Body of pancreas (tissue), 4 donors: ENCODE results near the gene ABL2.

ENCODE experiments used
- CTCF ChIP-seq, 7 experiments: fragments of 450-650 bp in 4 of 7; fragments of 200-600 bp in 3 of 7; sonication (generic) in 3 of 7; IDR thresholded peaks; one replicate each; pipeline ENCODE4 v1.5.1; 2016 to 2019; ENCODE audit warnings: antibody characterized with exemption in 7 of 7
- POLR2A ChIP-seq, 3 donors: fragments of 450-650 bp; IDR thresholded peaks; one replicate each; pipeline ENCODE4 v1.6.1; 2016; ENCODE audit warnings: antibody characterized with exemption in 3 of 3, mild to moderate bottlenecking in 2 of 3

DNA sequence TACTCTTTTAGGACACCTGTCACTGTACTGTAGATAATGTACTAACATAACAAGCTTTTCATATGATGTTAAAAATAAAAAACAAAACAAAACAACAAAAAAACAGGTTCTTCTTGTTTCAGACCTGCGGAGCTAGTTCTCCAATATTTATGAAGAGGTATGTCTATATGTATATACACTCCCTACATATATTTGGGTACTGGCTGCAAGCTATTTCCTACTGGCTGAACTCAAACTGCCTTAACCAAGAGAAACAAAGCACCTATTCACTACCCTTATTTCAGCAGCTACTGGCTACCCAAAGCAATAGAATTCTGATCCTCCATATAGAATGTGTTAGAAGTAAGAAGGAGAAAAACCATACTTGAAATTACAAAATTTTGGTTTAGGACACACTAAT is 73.5 kb downstream of the ABL2 start:
- TF ChIP-seq CTCF (IDR thresholded peaks at IDR 0.05) (no peak), POLR2A (IDR thresholded peaks at IDR 0.05) (no peak)
